ENCODE data around the gene TSPEAR.
"Not testable (repeated sequence)": the region's sequence is repeated elsewhere in the genome, so short reads cannot be mapped to it uniquely, and the experiment has no call there.

The TSPEAR gene

DNA sequence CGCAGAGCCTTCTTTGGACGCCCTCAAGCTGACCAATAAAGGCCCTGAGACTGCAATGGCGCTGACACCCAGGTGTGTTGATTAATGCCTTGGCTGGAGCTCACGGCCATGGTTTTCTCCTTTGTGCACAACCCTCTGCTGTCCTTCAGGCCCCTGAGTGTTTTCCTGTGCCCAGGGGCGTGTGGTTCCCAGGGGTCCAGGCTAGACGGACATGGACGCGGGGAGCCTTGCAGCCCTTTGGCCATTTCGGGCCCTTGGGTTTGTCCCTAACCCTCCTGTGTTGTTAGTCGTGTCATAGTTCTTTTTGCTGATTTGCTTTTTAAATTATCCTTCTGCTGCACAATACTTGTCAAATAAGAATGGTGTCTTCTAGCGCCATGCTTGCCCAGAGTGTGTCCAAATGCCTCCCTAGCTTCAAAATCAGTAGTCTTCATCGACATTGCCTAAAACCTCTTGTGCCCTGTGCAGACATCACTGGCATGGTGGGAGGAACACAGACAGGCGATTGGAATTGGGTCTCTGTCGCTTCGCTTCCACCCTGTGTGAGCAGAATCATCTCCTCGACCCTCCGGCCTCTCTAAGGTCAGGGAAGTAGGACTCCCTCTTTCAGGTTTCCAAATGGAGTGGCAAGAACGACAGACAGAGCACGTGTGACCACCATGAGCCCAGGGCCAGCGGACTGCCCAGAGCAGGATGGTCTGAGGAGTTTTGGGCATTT lies 135.9 kb downstream of the TSPEAR start:
- no peak for DNase-seq (ENCODE audit: low read depth)
- no peak overlapping the region for H3K4me3 ChIP-seq (ENCODE audit: control insufficient read depth, low read depth, low read length)
- TF ChIP-seq, protein P1, sequence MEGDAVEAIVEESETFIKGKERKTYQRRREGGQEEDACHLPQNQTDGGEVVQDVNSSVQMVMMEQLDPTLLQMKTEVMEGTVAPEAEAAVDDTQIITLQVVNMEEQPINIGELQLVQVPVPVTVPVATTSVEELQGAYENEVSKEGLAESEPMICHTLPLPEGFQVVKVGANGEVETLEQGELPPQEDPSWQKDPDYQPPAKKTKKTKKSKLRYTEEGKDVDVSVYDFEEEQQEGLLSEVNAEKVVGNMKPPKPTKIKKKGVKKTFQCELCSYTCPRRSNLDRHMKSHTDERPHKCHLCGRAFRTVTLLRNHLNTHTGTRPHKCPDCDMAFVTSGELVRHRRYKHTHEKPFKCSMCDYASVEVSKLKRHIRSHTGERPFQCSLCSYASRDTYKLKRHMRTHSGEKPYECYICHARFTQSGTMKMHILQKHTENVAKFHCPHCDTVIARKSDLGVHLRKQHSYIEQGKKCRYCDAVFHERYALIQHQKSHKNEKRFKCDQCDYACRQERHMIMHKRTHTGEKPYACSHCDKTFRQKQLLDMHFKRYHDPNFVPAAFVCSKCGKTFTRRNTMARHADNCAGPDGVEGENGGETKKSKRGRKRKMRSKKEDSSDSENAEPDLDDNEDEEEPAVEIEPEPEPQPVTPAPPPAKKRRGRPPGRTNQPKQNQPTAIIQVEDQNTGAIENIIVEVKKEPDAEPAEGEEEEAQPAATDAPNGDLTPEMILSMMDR (IDR thresholded peaks at IDR 0.05; ENCODE audit: control insufficient read depth, insufficient read depth, low read depth, low read length, missing control alignments): no peak

DNA sequence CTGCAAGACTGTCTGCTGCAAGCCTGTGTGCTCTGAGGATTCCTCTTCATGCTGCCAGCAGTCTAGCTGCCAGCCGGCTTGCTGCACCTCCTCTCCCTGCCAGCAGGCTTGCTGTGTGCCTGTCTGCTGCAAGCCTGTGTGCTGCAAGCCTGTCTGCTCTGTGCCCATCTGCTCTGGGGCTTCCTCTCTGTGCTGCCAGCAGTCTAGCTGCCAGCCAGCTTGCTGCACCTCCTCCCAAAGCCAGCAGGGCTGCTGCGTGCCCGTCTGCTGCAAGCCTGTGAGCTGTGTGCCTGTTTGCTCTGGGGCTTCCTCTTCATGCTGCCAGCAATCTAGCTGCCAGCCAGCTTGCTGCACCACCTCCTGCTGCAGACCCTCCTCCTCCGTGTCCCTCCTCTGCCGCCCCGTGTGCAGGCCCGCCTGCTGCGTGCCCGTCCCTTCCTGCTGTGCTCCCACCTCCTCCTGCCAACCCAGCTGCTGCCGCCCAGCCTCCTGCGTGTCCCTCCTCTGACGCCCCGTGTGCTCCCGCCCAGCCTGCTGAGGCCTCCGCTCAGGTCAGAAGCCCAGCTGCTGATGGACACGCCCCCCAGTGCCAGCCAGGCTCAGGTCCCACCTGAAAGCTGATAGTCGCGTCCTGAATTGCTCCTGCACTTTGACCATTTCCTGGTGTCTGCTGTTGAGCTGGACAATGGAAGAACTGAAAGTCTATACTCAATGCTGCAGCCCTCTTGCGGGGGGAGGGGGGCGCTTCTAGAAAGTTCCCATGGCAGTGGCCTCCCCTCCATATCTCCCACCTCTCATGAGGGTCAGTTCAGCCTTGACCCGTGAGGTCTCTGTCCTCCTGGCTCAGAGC lies 136.7 kb downstream of the TSPEAR start:
- TF ChIP-seq, protein P1 (IDR thresholded peaks at IDR 0.05; ENCODE audit: control insufficient read depth, insufficient read depth, low read depth, low read length, missing control alignments): no peak
- no peak overlapping the region for H3K4me3 ChIP-seq (ENCODE audit: control insufficient read depth, low read depth, low read length)
- no peak for DNase-seq (ENCODE audit: low read depth)

DNA sequence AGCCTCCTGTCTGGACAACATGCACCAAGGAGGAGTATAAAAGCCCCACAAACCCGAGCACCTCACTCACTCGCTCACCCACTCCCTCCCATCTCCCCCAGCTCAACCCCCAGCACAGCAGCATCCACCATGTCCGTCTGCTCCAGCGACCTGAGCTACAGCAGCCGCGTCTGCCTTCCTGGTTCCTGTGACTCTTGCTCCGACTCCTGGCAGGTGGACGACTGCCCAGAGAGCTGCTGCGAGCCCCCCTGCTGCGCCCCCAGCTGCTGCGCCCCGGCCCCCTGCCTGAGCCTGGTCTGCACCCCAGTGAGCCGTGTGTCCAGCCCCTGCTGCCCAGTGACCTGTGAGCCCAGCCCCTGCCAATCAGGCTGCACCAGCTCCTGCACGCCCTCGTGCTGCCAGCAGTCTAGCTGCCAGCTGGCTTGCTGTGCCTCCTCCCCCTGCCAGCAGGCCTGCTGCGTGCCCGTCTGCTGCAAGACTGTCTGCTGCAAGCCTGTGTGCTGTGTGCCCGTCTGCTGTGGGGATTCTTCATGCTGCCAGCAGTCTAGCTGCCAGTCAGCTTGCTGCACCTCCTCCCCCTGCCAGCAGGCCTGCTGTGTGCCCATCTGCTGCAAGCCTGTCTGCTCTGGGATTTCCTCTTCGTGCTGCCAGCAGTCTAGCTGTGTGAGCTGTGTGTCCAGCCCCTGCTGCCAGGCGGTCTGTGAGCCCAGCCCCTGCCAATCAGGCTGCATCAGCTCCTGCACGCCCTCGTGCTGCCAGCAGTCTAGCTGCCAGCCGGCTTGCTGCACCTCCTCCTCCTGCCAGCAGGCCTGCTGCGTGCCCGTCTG lies 137.5 kb downstream of the TSPEAR start, which contains the start of gene KRTAP10-4:
Gene KRTAP10-4, plus strand, starts transcription at position 100 of the 827 bp plus-strand sequence. Its CDS starts 30 bp downstream, at position 130.
- not testable (repeated sequence) for DNase-seq (ENCODE audit: low read depth); H3K4me3 ChIP-seq (ENCODE audit: control insufficient read depth, low read depth, low read length)

DNA sequence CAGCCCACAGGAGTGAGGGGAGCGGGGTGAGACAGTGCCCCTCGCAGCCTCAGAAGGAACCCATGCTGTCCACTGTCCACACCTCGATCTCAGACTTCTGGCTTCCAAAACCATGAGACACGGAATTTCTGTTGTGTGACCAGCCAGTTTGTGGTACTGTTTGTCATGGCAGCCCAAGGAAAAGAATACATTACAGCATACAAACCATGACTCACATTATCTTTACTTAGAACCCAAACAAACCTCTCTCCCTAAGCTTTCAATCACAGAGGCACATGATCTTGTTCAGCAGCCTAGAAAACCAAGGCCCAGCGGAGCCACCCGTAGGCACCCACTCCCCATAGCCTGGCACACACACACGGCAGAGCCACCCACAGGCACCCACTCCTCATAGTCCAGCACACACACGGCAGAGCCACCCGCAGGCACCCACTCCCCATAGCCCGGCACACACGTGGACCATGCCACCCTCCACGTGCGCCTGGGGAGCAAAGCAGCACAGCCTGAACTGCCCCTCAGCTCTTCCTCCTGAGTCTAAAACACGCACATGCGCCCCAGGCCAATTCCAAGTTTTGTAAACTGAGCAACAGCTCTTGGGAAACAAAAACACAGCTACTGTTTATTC lies 138.3 kb downstream of the TSPEAR start:
- no peak overlapping the region for H3K4me3 ChIP-seq (ENCODE audit: control insufficient read depth, low read depth, low read length)
- TF ChIP-seq, protein P1 (IDR thresholded peaks at IDR 0.05; ENCODE audit: control insufficient read depth, insufficient read depth, low read depth, low read length, missing control alignments): no peak
- no peak for DNase-seq (ENCODE audit: low read depth)

DNA sequence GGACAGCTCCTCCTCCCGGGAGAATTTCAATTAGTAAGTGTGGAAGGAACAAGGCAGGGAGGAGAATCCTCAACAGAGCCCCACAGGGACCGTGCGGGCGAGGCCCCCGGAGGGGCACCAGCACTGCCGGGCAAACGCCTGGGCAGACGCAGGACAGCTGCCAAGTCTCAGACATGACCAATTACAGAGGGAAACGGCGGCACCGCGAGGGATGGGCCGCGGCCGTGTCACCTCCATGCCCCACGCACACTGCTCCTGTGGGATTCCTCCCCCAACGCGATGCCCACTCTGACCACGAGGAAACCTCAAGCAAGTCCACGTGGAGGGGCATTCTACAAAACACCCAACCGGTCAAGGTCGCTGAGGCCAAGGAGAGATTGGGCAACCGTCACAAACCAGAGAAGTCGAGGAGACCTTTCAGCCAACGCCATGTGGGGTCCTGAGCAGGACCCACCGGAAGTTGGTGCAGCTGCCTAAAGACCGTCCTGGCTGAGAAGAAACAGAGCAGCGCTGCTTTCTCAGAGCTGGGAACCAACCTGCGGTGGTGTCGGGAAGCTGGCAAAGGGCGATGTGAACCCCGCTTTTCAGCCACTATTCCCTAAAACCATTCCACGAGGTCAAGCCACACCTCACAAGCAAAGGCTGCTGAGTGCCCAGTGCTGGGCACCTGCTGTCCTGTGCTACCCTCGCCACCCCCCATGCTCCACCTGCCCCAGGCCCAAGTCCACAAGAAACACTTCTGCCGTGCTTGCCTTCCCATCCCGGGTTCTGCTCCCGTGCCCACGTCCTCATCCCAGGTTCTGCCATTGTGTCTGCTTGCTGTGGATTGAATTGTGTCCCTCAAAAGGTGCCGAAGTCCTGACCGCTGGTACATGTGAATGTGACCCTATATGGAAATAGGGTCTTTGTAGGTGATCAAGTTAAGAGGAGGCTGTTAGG lies 139.3 kb downstream of the TSPEAR start:
- no peak for DNase-seq (ENCODE audit: low read depth)
- H3K4me3 ChIP-seq (ENCODE audit: control insufficient read depth, low read depth, low read length): no peak overlapping the region
- TF ChIP-seq, protein P1 (IDR thresholded peaks at IDR 0.05; ENCODE audit: control insufficient read depth, insufficient read depth, low read depth, low read length, missing control alignments): no peak

DNA sequence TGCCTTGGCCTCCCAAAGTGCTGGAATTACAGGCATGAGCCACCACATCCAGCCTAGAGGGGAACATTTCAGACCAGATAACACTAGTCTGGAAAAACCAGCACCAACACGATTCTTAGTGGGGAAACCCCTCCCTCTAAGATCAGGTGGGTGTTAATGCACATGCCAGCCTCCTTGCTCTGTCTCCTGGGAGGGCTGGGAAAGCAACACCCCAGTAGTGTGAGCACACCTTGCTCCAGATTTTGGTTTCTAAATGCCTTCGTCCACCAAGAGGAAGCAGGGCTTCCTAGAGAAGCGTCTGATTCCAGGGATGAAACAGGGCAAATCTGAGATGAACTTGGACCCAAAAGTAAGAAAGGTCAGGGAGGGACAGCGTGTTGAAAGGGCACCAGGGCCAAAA lies 140.1 kb downstream of the TSPEAR start:
- no peak overlapping the region for H3K4me3 ChIP-seq (ENCODE audit: control insufficient read depth, low read depth, low read length)
- TF ChIP-seq, protein P1 (IDR thresholded peaks at IDR 0.05; ENCODE audit: control insufficient read depth, insufficient read depth, low read depth, low read length, missing control alignments): no peak
- no peak for DNase-seq (ENCODE audit: low read depth)
